Fibroblast of lung (primary cell): ENCODE measurements around the gene LDLRAD4. TPM values are rescaled to one million over a fixed set of nuclear protein-coding genes. Genes with fewer than 3 reads are reported as not detected.

ENCODE experiments used
- DNase-seq, 2 donors: peaks; one replicate each; pipeline versions ENCODE4 v3.0.0 to v3.0.0-alpha.2; 2010; ENCODE audit warnings: low read depth in 2 of 2
- H2AFZ ChIP-seq: 2 replicates; pipeline ENCODE4 v1.5.1; 2012; ENCODE audit warnings: low read length, control low read depth, inconsistent platforms
- H3K27ac ChIP-seq: 2 replicates; pipeline ENCODE4 v1.5.1; 2011; ENCODE audit warnings: low read length, control low read depth; ENCODE audit not compliant: insufficient read depth
- H3K27me3 ChIP-seq: 2 replicates; pipeline ENCODE4 v1.5.1; 2011; ENCODE audit warnings: mild to moderate bottlenecking, low read length; ENCODE audit not compliant: control insufficient read depth, insufficient read depth
- H3K36me3 ChIP-seq: 2 replicates; pipeline ENCODE4 v1.5.1; 2011; ENCODE audit warnings: low read length; ENCODE audit not compliant: control insufficient read depth, insufficient read depth
- H3K4me1 ChIP-seq: 2 replicates; pipeline ENCODE4 v1.5.1; 2011; ENCODE audit warnings: low read length; ENCODE audit not compliant: control insufficient read depth, insufficient read depth; ENCODE audit errors: extremely low read depth
- H3K4me2 ChIP-seq: 2 replicates; pipeline ENCODE4 v1.5.1; 2011; ENCODE audit warnings: low read length, control low read depth; ENCODE audit not compliant: insufficient read depth; ENCODE audit errors: extremely low read depth
- H3K4me3 ChIP-seq, 4 experiments: fragments of 200-600 bp in 1 of 4; sonication (generic) in 1 of 4; replicated peaks in 1 of 4; 2 replicates each; pipeline ENCODE4 v1.5.1; 2011 to 2016; ENCODE audit warnings: low read length in 4 of 4, low read depth in 3 of 4, mild to moderate bottlenecking in 3 of 4, control low read depth in 2 of 4, inconsistent platforms in 1 of 4, mixed read lengths in 1 of 4; ENCODE audit not compliant: insufficient read depth in 1 of 4; ENCODE audit errors: control extremely low read depth in 1 of 4
- H3K79me2 ChIP-seq: 2 replicates; pipeline ENCODE4 v1.5.1; 2012; ENCODE audit warnings: mild to moderate bottlenecking, low read length, inconsistent platforms; ENCODE audit not compliant: control insufficient read depth, insufficient read depth
- H3K9ac ChIP-seq: 2 replicates; pipeline ENCODE4 v1.5.1; 2011; ENCODE audit warnings: mild to moderate bottlenecking, low read length, control low read depth; ENCODE audit not compliant: insufficient read depth
- H3K9me3 ChIP-seq: 2 replicates; pipeline ENCODE4 v1.5.1; 2012; ENCODE audit warnings: low read depth, low read length; ENCODE audit not compliant: control insufficient read depth, insufficient read depth
- H4K20me1 ChIP-seq: 2 replicates; pipeline ENCODE4 v1.5.1; 2011; ENCODE audit warnings: low read length; ENCODE audit not compliant: control insufficient read depth, insufficient read depth; ENCODE audit errors: extremely low read depth
- EZH2 ChIP-seq: IDR thresholded peaks from 2 replicates; pipeline ENCODE4 v1.5.1; 2012; ENCODE audit warnings: low read length, control low read depth, mild to moderate bottlenecking; ENCODE audit errors: missing control alignments
- polyA plus RNA-seq, 2 donors: library from polyadenylated mRNA; depleted of rRNA in 1 of 2; stranded (reverse) in 1 of 2; unstranded in 1 of 2; fragments of >200 nt; gene quantifications; 2 replicates each; pipeline ENCODE4 v1.2.1, GENCODE V29; 2011 to 2012; ENCODE audit warnings: missing spikeins in 1 of 2
- total RNA-seq: library from RNA; depleted of rRNA; stranded (reverse); fragments of >200 nt; gene quantifications from 2 replicates; pipeline ENCODE4 v1.2.1, GENCODE V29; 2014
- TF ChIP-seq, protein P1 (sequence below), 2 donors: IDR thresholded peaks in 1 of 2; conservative IDR thresholded peaks in 1 of 2; 1 replicate in 1 of 2; 2 replicates in 1 of 2; pipeline ENCODE4 v1.5.1; 2011 to 2012; ENCODE audit warnings: low read length in 2 of 2, control low read depth in 1 of 2, inconsistent platforms in 1 of 2, low read depth in 1 of 2, mild to moderate bottlenecking in 1 of 2

LDLRAD4 gene
- total and polyA plus RNA-seq, 2 donors (not counting 1 experiment from before 2014, with no cell fraction given), result not detected

DNA sequence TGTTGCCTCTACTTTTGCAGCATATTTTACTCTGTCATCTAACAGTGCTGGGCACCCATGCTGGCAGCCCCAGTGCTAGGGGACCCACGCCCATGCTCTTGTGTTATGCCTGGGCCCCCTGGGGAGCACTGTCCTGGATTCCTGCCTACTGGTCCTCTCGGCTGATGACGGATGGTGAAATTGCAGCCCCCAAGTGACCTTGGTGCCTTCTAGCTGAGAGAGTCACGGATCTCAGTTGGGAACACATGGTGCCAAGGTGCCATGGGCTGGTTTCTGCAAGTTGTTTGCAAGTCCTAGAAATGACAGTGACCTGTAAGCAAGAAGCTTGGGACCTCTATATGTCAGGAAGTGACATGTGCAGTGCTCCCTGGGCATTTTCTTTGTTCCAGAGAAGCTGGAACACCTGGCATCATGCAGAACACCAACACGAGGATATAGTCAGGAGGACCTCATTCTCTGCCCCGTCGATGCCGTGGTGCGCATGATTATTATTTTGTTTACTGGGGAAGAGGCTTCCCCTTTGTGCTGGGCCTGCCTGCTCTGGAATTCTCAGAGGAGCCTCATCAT lies 187.6 kb downstream of the LDLRAD4 start:
- no peak overlapping the region for H3K27ac ChIP-seq

DNA sequence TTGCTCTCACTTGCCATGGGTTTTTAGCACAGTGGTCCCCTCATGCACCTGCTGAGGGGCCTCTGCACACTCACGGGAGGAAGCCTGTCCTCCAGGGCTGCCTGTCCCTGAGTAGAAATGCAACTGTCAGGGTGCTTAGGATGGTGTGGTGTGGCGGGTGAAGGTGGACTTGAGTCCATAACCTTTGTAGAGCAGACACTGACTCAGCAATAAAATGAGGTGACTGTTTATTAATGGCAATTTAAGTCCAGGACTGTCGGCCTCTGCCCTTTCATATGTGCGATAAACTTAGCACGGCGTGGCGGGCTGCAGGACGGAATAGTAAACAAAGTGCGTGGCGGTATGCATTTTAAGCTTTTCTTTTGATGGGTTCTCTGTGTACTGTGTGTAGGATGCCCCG lies 188.2 kb downstream of the LDLRAD4 start:
- Histone ChIP-seq H3K4me2 (no peak overlapping the region), H3K27me3 (no peaks in the 10 kb centered on the region), H3K27ac (no peak overlapping the region), H3K9me3 (no peaks in the 10 kb centered on the region), H3K36me3 (no peaks in the 10 kb centered on the region), H3K4me3 (no peak overlapping the region), H3K4me1 (no peaks in the 10 kb centered on the region), H4K20me1 (no peaks in the 10 kb centered on the region), H3K79me2 (no peaks in the 10 kb centered on the region), H2AFZ (no peak overlapping the region), H3K9ac (no peak overlapping the region)
- no peak for TF ChIP-seq EZH2
- TF ChIP-seq, protein P1, sequence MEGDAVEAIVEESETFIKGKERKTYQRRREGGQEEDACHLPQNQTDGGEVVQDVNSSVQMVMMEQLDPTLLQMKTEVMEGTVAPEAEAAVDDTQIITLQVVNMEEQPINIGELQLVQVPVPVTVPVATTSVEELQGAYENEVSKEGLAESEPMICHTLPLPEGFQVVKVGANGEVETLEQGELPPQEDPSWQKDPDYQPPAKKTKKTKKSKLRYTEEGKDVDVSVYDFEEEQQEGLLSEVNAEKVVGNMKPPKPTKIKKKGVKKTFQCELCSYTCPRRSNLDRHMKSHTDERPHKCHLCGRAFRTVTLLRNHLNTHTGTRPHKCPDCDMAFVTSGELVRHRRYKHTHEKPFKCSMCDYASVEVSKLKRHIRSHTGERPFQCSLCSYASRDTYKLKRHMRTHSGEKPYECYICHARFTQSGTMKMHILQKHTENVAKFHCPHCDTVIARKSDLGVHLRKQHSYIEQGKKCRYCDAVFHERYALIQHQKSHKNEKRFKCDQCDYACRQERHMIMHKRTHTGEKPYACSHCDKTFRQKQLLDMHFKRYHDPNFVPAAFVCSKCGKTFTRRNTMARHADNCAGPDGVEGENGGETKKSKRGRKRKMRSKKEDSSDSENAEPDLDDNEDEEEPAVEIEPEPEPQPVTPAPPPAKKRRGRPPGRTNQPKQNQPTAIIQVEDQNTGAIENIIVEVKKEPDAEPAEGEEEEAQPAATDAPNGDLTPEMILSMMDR (conservative IDR thresholded peaks at IDR 0.05 in 1 of 2, IDR thresholded peaks at IDR 0.05 in 1 of 2; ENCODE audit: low read depth in 1 of 2, low read length in 2 of 2), result no peak
- no peak for DNase-seq

More for the DNA sequence above, 187.6 kb downstream of the LDLRAD4 start:
- Histone ChIP-seq H3K4me3 (no peak overlapping the region), H2AFZ (no peak overlapping the region), H3K27me3 (no peaks in the 10 kb centered on the region), H3K9me3 (no peaks in the 10 kb centered on the region), H4K20me1 (no peaks in the 10 kb centered on the region), H3K4me2 (no peak overlapping the region), H3K79me2 (no peaks in the 10 kb centered on the region), H3K9ac (no peak overlapping the region), H3K4me1 (no peaks in the 10 kb centered on the region), H3K36me3 (no peaks in the 10 kb centered on the region)
- no peak for TF ChIP-seq EZH2
- TF ChIP-seq, protein P1 (conservative IDR thresholded peaks at IDR 0.05 in 1 of 2, IDR thresholded peaks at IDR 0.05 in 1 of 2; ENCODE audit: low read depth in 1 of 2, low read length in 2 of 2), result no peak
- no peak for DNase-seq

DNA sequence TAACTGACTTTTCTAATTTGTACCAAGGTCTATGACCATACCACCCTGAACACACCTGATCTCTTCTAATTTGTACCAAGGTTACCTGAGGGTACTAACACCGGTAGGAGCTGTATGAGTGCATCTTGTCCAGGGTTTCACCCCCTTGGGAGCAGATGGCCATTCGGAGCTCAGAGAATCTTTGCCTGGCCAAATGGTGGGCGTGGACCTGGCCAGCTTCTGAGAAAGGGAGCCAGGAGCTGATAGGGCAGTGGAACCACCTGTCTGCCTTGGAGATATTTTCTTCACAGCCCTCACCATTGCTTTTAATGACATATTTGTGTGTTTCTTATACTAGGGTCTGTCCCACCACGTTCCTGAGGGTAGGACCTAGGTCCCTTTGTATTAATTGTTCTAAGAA lies 188.9 kb downstream of the LDLRAD4 start:
- Histone ChIP-seq H3K9ac (no peak overlapping the region), H3K27ac (no peak overlapping the region), H3K27me3 (no peaks in the 10 kb centered on the region), H3K79me2 (no peaks in the 10 kb centered on the region), H4K20me1 (no peaks in the 10 kb centered on the region), H3K4me1 (no peaks in the 10 kb centered on the region), H3K4me2 (no peak overlapping the region), H3K4me3 (no peak overlapping the region), H3K36me3 (no peaks in the 10 kb centered on the region), H3K9me3 (no peaks in the 10 kb centered on the region), H2AFZ (no peak overlapping the region)
- no peak for DNase-seq
- TF ChIP-seq EZH2, result no peak
- TF ChIP-seq, protein P1 (conservative IDR thresholded peaks at IDR 0.05 in 1 of 2, IDR thresholded peaks at IDR 0.05 in 1 of 2; ENCODE audit: low read depth in 1 of 2, low read length in 2 of 2), result no peak
